Tibial artery (tissue), 4 donors: ENCODE results near the gene CACNB3.
A peak's percentile ranks its signal among the peaks of the same experiment; 100 is the strongest.

Source experiments
- DNase-seq, 2 donors: peaks; one replicate each; pipeline ENCODE4 v3.0.0-alpha.2; 2019
- H3K27ac ChIP-seq, 2 donors: fragments of 200-600 bp; sonication (generic) in 1 of 2; 1 replicate in 1 of 2; 2 replicates in 1 of 2; pipeline ENCODE4 v1.5.1; 2018 to 2019; ENCODE audit warnings: mild to moderate bottlenecking in 1 of 2
- H3K27me3 ChIP-seq, 2 donors: fragments of 200-600 bp; sonication (generic) in 1 of 2; one replicate each; pipeline versions ENCODE4 v1.5.1 to v1.6.0; 2016 to 2019
- H3K36me3 ChIP-seq, 3 donors: fragments of 200-600 bp; sonication (generic) in 2 of 3; one replicate each; pipeline ENCODE4 v1.5.1; 2016 to 2019; ENCODE audit warnings: mild to moderate bottlenecking in 2 of 3
- H3K4me1 ChIP-seq, 4 donors: fragments of 200-600 bp; sonication (generic) in 2 of 4; 1 replicate in 3 of 4; 2 replicates in 1 of 4; pipeline ENCODE4 v1.5.1; 2016 to 2019
- H3K4me3 ChIP-seq, 2 donors: fragments of 200-600 bp; sonication (generic) in 1 of 2; 1 replicate in 1 of 2; 2 replicates in 1 of 2; pipeline ENCODE4 v1.5.1; 2018 to 2019; ENCODE audit warnings: mild to moderate bottlenecking in 2 of 2
- H3K9me3 ChIP-seq, 3 donors: fragments of 200-600 bp; sonication (generic) in 1 of 3; one replicate each; pipeline ENCODE4 v1.5.1; 2016 to 2019
- intact Hi-C: fragments of 100-400 bp; cut with DNase I; formaldehyde crosslinking; loops from one replicate; pipeline ENCODE4 v1.15.0; 2023; ENCODE audit warnings: low total_unique reads
- TF ChIP-seq, protein P1 (sequence below), 2 experiments: fragments of 200-600 bp in 1 of 2; fragments of 450-650 bp in 1 of 2; IDR thresholded peaks; one replicate each; pipeline ENCODE4 v1.5.1; 2017 to 2019; ENCODE audit warnings: antibody characterized with exemption in 2 of 2, mild to moderate bottlenecking in 1 of 2, moderate library complexity in 1 of 2

Gene CACNB3

GRCh38 chr12:48786591-48787544 is 31.4 kb upstream of the CACNB3 start:
- Histone ChIP-seq H3K9me3 (no peaks in the 10 kb centered on the region), H3K27me3 (no peaks in the 10 kb centered on the region), H3K4me1 (peaks cover 0 to 71% (median 46%) of the 10 kb centered on the region in 4 donors), H3K4me3 (peak overlapping the region; percentile 81 to 97), H3K27ac (peak overlapping the region; percentile 98), H3K36me3 (peaks cover 9 to 16% (median 12%) of the 10 kb centered on the region in 3 donors)
- intact Hi-C loops: no loop called here
- TF ChIP-seq, protein P1, sequence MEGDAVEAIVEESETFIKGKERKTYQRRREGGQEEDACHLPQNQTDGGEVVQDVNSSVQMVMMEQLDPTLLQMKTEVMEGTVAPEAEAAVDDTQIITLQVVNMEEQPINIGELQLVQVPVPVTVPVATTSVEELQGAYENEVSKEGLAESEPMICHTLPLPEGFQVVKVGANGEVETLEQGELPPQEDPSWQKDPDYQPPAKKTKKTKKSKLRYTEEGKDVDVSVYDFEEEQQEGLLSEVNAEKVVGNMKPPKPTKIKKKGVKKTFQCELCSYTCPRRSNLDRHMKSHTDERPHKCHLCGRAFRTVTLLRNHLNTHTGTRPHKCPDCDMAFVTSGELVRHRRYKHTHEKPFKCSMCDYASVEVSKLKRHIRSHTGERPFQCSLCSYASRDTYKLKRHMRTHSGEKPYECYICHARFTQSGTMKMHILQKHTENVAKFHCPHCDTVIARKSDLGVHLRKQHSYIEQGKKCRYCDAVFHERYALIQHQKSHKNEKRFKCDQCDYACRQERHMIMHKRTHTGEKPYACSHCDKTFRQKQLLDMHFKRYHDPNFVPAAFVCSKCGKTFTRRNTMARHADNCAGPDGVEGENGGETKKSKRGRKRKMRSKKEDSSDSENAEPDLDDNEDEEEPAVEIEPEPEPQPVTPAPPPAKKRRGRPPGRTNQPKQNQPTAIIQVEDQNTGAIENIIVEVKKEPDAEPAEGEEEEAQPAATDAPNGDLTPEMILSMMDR (IDR thresholded peaks at IDR 0.05): no peak
- no peak for DNase-seq

GRCh38 chr12:48787791-48788523 is 30.3 kb upstream of the CACNB3 start:
- Histone ChIP-seq H3K4me3 (peak overlapping the region; percentile 81 to 97), H3K4me1 (peaks cover 0 to 60% (median 37%) of the 10 kb centered on the region in 4 donors), H3K9me3 (no peaks in the 10 kb centered on the region), H3K27ac (peak overlapping the region; percentile 98), H3K36me3 (peaks cover 2 to 6% (median 3%) of the 10 kb centered on the region in 3 donors), H3K27me3 (no peaks in the 10 kb centered on the region)
- TF ChIP-seq, protein P1 (IDR thresholded peaks at IDR 0.05): no peak
- DNase-seq: no peak
- intact Hi-C loops: no loop called here

DNA sequence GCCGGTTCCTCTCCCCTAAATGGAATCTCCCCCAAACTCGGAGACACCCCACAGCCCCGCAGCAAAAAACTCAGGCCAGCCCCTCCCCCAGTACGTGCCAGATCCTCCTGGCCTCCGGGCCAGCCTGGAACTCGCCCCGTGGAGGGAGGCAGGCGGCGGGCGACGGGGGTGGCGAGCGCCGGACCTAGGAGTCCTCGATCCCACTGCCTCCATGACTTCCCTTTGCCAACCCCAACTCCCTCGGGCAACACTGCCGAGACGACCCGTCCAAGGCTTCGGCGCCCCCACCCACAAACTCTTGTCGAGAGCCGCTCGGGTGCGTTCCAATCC is 29.8 kb upstream of the CACNB3 start:
- intact Hi-C loops: no loop called here
- TF ChIP-seq, protein P1 (IDR thresholded peaks at IDR 0.05): no peak
- Histone ChIP-seq H3K36me3 (peaks cover 0 to under 1% (median 0%) of the 10 kb centered on the region in 3 donors), H3K4me1 (peaks cover 0 to 55% (median 34%) of the 10 kb centered on the region in 4 donors), H3K4me3 (peak overlapping the region; percentile 81 to 97), H3K27me3 (no peaks in the 10 kb centered on the region), H3K27ac (peak overlapping the region; percentile 98), H3K9me3 (no peaks in the 10 kb centered on the region)
- no peak for DNase-seq

DNA sequence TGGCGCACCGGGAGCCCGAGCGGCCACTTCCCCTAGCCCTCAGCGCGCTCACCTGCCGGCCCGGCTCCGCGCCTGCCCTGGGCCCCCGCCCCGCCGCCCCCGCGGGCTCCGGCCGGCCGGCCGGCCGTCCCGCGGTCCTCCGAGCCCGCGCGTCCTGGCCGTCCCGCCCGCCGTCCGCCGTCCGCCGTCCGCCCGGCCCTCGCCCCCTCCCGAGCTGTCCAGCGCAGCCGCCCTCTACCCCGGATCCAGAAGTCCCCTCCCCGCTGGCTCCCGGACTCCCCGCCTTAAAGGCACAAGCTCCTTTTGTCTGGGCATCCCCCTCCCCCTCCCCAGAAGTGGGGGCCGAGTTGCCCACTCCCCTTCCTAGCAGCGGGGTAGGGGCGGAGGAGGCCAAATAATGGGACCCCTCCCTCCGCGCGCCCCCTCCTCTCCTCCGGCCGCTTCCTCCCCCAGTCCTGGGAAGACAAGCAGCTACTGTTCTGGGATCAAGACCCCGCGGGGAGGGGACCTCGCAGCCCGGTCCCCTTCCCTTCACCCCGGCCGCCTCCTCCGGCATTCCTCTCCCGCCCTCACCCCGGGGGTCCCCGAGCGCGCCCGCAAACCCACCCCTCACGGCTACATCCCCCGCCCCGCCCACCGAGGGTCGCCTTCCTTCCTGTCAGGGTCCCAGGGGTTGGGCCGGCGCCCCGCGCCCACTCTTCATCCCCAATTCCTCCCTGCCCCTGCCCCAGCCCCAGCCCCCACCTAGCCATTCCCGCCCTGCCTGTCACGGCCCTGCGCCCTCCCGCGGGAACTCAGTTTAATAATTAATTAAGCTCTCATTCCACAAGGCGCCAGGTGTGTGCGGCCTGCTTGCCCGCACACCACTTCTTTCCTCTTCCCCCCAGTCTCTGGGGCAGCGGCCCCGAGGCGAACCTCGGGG is 29.2 kb upstream of the CACNB3 start, which contains the start of gene ADCY6:
Gene ADCY6, minus strand, starts transcription at position 236 of the 922 bp plus-strand sequence. CDS start 5,655 bp downstream, outside the sequence.
- intact Hi-C loops: no loop called here
- peak within 1 kb of the TSS; percentile 98 for H3K27ac ChIP-seq
- peak; percentile 75 to 89 for DNase-seq

More for the DNA sequence above, 29.2 kb upstream of the CACNB3 start, which contains the start of gene ADCY6:
- peaks cover 0 to 48% (median 33%) of the 10 kb centered on the region in 4 donors for H3K4me1 ChIP-seq
- no peaks in the 10 kb centered on the region for H3K36me3 ChIP-seq
- no peaks in the 10 kb centered on the region for H3K27me3 ChIP-seq
- TF ChIP-seq, protein P1 (IDR thresholded peaks at IDR 0.05): no peak
- peak within 1 kb of the TSS; percentile 81 to 97 for H3K4me3 ChIP-seq
- H3K9me3 ChIP-seq: no peaks in the 10 kb centered on the region
